NCI-H2227 treated with DMSO at 0.1 percent for 48 hours (cell line): ENCODE data around the gene TBC1D8.
"Not testable (repeated sequence)": the region's sequence is repeated elsewhere in the genome, so short reads cannot be mapped to it uniquely, and the experiment has no call there.

Source experiments
- DNase-seq: peaks from one replicate; lab custom pipeline; 2025; lab: John Stamatoyannopoulos, UW

The TBC1D8 gene

DNA sequence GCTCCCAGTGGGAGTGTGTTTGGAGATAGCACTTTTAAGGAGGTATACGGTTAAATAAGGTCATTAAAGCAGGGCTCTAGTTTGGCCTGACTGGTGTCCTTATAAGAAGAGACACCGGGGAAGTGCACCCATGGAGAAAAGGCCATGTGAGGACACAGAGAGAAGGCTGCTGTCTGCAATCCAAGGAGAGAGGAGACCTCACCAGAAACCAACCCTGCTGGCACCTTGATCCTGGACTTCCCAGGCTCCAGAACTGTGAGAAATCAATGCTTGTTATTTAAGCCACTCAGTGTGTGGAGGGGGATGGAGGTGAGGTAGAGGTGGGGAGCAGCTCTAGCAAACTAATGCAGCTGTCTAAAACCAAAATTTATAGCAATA lies 87.1 kb downstream of the TBC1D8 start:
- DNase-seq = no peak

DNA sequence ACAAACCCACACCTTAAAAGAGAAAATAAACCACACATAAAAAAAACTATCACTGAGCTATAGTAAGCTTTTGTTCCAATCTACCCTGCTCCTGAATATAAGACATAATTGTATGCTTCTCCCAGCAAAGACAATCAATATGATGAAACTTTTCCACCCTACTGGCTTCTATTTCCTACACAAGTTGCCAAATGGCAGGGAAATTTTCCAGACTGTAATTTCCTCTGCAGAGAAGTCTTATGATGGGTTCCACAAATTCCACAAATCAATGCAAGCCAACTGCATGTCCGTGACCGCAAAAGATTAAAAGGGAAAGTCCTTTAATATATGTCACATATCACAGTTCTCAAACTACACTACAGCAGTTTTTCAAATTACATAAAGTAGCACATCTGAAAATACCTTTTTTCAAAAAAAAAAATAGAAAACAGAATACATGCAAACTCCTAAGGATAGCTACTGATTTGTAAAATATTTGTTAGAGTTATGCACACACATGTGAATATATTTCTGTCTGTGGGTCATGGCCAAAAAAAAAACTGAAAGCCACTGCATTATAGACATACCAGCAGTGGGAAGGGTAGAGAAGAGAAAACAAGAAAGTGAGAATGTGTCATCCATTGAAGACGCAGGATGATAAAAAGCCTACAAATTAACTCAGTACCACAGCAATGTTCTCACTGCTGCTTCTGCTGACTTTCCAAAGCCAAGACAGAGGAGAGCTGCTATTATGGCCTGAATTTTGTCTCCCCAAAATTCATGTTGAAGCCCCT lies 87.6 kb downstream of the TBC1D8 start:
- DNase-seq = no peak

DNA sequence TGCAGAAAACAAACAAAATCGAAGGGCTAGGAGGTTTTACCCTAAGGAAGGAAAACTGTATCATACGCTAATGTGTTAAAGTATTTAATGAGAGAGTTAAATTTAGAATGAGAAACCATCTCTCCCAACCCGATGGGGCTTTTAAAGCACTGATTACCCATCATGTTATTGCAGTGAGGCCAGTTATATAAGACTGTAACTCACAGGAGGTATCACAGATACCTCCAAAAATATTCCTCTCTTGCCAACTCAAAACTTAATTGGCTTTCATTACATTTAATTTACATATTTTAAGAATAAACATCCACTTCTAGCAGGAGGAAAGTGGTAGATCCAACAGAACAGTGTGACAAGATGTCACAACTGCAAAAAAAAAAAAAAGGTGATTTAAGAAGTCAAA lies 92.8 kb downstream of the TBC1D8 start:
- no peak for DNase-seq

DNA sequence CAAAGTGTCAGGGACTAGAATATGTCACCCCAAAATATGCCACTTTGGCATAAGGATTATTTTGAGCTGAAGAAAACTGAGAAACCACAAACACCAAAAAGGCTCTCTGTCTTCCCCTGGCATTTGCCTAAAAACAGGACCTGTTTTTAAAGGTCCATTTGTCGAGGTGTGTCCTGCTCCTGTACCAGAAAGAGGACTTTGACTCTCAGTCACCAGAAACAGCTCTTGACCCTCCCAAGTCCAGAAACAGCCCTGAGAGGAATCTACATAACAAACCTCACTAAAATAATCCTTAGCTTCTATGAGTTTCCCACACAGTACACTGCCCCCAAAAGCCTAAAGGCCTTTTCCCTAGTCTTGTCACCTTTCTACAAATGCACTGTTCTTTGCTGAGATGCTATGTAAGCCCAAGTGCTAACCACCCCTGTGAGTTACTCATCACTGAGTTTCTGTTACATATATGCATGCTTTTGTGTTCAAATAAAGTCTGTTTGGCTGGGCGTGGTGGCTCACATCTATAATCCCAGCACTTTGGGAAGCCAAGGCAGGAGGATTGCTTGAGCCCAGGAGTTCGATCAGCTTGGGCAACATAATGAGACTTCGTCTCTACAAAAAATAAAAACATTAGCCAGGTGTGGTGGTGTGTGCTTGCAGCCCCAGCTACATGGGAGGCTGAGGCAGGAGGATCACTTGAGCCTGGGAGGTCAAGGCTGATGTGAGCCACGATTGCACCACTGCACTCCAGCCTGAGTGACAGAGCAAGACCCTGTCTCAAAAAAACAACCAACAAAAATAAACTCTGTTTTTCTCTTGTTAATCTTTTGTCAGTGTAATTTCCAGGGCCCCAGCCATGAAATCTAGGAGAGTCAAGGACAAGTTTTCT lies 93.9 kb downstream of the TBC1D8 start:
- no peak for DNase-seq

DNA sequence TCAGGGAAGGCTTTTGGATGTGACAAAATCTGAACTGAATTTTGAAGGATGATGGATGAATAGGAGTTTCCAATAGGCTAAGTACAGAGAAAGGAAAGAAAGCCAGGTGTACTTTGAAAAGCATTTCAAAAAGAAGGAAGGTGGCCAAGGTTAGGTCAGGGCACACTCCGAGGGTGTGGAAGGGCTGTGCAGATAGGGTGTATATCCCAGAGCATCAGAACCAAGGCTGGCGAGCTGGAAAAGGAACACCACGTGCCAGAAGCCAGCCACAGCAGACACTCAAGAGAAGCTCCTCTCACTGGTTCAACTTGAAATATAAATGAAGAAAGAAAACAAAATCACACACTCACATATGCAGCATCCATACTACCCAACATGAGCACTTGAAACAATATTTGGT lies 98.1 kb downstream of the TBC1D8 start:
- DNase-seq = no peak

DNA sequence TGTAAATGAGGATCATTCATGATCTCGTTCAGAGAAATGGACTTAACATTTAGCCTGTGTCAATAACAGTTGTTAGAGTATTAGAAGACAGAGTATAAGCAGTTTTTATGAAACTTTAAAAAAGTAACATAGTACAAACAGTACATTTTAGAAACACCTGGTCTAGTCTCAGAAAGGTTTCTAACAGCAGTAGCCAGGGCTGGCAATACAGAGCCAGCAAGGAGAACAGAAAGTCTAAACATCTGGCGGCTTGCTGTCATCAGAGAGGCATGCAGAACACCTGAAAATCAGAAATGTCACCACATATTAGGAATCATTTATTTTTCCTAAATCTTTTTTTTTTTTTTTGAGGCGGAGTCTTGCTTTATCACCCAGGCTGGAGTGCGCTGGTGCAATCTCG lies 99.0 kb downstream of the TBC1D8 start:
- DNase-seq = no peak

DNA sequence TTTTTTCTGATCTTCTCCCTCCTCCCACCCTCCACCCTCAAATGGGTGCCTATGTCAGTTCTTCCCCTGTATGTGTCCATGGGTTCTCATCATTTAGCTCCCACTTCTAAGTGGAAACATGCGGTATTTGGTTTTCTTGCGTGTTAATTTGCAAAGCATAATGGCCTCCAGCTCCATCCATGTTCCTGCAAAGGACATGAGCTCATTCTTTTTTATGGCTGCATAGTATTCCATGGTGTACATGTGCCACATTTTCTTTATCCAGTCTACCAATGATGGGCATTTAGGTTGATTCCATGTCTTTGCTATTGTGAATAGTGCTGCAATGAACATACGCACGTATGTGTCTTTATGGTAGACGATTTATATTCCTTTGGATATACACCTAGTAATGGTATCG lies 100.3 kb downstream of the TBC1D8 start:
- not testable (repeated sequence) for DNase-seq

DNA sequence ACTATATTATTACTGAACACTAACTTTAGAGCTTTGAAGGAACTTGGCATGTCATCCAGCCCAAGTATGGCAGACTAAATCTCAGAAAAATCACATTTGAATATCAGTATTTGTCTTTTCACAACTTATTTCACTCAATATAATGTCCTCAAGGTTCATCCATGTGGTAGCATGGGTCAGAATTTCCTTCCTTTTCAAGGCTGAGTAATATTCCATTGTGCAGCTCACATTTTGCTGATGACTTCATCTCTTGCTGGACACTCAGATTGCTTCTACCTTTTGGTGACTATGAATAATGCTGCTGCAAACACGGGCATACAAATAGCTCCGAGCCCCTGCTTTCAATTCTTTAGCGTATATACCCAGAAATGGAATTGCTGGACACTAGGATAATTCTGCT lies 102.4 kb downstream of the TBC1D8 start:
- DNase-seq = no peak

DNA sequence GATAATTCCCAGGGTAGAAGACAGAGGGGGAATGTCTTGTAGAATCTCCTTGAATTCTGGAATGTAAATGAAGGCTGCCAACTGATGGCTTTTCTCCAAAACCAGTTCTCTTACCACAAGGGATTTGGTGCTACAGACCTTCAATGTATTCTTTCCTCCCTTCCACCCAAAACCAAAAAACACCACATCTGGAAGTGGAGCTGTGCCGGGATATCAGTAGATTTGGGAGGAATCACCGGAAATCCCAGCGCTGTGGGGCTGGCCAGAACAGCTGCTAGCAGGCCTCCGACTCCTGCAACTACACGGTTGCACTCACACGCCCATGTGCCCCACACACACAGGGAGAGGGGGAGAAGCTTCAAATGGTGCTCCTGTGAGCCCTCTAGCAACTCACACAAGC lies 103.4 kb downstream of the TBC1D8 start:
- no peak for DNase-seq

DNA sequence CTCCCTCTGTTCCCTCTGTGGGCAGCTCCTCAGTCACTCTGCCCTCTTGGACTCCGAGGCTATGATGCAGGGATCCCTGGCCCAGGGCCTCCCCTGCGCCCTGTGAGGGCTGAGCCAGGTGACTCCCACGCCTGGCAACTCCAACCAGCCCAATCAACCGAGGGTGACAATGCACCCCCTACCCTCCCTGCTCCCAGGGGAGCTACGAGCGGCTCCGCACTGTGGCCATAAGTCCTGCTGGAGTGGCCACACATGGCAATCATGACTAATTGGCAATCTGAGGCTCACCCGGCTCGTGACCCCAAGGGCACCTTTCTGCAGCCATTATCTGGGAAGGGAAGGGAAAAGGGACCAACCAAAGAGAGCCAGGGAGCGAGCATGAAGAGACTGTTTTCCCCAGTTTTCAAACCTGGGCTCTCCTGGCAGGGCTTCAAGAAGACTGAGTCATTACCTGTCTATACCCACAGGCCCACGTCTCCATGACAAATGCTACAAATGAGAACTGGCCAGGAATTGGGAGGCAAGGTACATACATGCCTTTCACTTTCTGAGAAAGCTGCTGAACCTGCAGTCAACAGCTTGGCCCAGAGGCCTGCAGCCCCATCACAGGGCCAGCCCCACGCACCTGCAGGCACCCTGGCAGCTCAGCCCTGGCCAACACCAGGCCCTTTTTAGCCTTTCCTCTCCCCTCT lies 104.0 kb downstream of the TBC1D8 start:
- DNase-seq = no peak

DNA sequence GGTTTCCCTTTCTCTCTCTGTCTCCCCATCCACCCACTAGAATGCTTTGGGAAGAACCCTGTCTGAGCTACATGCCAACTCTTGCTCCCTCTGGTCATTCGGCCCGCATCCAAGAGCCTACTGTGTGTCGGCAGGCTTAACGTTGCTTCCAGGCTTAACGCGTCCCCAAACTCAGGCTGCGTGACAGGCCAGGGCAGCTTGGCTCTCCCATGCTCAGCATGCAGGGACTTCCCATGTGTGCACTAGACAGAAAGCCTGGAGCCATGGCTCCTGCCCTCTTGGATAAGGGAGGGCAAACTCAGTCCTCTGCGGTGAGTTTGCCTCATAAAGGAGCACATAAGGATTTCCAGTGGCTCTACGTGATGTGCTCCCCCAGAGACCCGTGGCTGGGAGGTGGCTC lies 105.9 kb downstream of the TBC1D8 start:
- DNase-seq = no peak

DNA sequence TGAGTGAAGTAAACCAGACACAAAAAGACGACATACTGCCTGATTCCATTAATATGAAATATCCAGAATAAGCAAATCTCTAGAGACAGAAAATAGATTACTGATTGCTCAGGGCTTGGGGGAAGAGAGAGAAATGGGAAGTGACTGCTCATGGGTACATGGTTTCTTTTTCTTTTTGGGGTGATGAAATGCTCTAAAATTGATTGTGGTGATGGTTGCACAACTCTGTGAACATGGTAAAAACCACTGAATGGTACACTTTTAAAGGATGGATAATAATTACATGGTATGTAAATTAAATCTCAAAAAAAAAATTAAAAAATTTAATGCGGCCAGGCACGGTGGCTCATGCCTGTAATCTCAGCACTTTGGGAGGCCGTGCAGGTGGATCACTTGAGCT lies 109.8 kb downstream of the TBC1D8 start:
- DNase-seq = no peak

DNA sequence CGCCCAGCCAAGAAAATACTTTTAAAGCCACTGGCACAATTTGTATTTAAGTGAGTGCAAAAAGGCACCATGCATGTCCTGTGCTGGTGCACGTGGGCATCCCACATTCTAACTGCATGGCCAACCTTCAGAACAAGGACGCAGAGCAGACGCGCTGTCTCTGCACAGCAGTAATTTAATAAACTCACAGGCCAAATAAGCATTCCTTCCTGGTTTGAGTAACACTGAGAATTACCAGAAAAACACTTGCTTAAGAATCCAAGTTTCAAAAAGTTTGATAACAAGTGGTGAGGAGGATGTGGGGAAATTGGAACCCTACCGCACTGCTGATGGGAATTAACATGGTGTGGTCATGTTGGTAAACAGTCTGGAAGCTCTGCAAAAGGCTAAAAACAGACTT lies 110.4 kb downstream of the TBC1D8 start:
- no peak for DNase-seq

DNA sequence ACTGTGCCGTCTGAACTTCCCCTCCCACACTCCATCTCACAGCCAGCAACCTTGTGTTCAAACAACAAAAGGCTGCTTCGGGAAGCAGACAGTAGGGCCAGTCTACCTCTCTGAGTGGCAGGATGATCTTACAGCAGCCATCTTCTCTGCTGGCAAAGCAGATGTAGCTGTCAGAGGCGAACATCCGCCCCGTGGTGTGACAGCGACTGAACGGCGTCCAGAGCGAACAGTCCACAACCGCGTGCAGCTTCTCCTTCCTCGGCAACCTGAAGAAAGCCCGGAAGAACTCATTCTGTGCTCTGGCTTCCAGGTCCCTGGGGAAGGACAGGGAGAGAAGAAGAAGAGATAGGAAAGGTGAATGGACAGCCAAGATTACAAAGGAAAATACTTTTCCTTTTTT lies 111.1 kb downstream of the TBC1D8 start:
- no peak for DNase-seq

DNA sequence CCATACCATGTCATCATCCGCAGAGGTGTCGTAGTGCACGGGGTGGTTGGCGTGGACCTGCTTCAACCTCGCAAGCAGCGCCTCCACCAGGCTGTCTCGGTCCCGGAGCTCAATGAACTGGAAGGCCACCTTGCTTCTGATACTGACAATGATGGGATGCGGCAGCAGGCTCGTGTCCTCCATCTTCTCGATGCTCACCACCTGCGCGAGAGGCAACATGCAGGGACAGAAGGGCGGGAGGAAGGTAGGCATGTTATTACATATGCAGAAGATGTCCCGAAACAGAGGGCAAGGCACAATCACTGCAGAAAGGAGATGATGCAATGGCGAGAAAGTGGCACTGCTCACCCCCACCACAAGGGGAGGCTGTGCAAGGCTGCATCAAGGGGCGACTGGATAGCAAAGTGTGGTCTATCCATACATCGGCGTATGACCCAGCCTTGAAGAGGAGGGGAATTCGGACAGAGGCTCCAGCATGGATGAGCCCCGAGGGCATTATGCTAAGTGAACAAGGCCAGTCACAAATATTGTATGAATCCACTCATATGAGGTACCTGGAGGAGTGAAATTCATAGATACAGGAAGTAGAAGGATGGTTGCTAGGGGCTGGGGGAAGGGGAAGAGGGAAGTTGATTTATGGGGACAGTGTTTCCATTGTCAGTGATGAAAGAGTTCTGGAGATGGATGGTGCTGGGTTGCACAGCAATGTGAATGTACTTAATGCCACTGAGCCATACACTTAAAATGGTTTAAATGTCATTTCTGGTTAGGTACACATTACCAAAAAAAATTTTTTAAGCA lies 112.5 kb downstream of the TBC1D8 start:
- DNase-seq = no peak

DNA sequence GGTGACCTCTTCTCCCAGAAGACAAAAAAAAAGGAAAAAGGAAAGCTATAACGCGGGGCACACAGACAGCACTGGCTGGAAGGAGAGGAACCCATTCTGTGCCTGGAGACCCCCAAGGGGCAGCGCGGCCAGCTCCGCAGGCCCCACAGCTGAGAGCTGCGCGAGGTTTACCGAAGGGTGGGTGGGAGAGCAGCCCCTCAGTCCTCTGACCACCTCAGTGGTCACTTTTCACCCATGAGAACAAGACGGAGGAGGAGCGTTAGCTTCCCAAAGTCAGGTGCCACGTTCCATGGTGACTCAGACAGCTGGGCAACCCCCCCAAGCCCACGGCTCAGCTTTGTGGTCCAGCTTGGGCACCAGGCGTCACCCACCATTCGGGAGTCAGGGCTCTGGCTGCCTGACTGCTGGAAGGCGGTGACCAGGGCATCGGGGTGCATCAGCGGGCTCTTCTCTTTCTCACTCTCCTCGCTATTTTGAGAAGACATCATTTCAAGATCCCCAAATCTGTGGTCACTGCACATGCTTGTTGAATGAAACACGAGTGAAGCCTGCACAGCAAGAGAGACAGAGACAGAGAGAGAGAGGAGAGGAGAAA lies 113.9 kb downstream of the TBC1D8 start:
- no peak for DNase-seq

DNA sequence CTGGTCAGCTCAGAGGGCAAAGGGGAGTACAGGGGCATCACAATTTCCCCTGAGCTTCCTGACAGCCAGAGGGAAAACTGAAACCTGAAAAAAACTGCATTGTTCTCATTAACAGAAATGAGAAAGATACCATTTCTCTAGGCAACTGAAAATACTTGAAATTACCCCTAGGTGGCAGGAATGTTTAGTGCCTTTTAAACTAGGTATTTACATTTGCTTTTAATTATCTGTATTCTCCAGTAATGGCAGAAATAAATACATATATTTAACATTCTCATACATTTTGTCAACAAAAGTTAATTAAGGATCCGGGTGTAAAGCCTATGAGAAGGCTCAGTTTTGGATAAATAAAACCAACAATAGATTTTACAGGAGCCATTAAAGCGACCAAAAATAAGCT lies 114.6 kb downstream of the TBC1D8 start:
- DNase-seq = no peak

DNA sequence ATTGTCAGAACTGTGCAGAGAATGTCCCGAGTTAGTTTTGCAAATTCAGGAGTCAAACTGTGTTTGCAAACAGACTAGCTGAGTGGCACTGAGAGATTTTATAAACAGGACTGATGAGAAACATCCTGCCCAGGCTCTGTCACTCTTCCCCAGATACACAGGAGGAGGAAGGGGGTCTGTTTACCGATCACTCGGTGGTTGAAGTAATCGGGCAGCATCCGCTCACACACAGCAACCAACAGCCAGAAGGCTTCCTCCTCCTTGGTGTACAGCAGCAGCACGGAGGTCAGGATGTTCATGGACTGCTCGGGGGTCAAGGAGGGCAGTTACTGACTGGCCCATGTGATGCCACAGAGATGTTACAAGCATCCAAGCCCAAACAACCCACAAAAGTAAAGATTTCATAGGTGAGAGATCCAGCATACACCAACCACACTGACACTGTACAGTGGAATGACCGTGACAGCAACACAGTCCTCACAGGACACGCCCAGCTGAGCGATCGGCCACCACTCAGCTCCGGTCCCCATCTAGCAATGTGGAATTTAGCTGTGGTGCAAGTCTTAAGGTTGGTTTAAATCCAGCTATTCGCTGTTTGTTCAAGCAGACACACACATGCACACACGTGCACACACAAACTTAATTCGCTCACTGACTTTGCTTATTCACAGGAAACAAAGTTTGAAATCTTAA lies 119.0 kb downstream of the TBC1D8 start:
- DNase-seq = no peak

DNA sequence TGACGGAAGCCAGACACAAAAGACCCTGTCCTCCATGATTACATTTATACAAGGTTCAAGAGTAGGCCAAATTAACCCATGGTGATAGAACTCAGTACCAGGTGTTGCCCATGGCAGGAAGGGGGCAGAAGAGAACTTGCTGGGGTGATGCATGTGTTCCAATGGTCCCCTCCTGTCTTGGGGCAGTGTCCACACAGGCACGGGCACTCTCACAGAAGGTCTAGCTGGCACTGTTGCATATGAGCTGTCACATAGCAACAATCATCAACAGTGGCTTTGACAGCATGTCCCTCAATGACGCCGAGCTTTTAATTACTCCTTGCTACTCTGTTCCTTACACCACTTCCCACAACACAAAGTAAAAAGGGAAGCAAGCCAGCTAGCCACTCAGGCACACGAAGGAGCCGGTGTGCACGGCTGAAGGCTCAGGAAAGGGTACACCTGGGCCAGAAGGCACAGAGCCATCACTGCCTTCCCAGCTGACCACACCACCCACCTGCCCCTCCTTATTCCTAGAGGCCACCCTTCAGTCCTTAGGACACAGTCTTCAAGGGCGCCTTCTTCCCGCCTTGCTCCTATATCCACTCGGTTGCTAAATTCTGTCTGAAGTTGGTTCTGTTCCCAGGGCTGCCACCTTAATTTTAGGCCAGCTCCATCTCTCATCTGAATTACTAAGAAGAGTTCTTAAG lies 120.2 kb downstream of the TBC1D8 start:
- DNase-seq = no peak

DNA sequence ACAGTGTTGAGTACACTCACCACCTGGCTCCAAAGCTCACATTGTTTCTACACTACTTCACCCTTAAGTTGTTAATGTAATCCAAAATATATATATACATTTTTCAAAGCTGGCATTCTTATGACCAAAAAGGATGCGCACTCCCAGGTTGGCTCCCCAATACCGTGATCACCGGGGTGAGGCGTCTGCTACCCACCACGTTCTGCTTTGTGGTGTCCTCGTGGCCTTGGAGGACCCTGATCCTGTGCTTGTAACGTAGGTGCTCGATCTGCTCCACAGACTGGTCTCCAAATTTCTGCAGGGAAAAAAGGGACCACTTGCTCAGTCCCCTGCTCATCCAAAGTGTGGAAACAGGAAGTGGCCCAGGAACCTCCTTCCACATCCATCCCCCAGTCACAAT lies 123.3 kb downstream of the TBC1D8 start:
- DNase-seq = no peak
